Gastrocnemius medialis (tissue), 4 donors: ENCODE data around the gene NKAPL.

Experiments used
- CTCF ChIP-seq, 5 experiments: fragments of 450-650 bp in 3 of 5; fragments of 200-600 bp in 2 of 5; sonication (generic) in 2 of 5; IDR thresholded peaks in 4 of 5; conservative IDR thresholded peaks in 1 of 5; 1 replicate in 4 of 5; 2 replicates in 1 of 5; pipeline ENCODE4 v1.5.1; 2016 to 2019; ENCODE audit warnings: antibody characterized with exemption in 5 of 5, mild to moderate bottlenecking in 3 of 5, moderate library complexity in 3 of 5
- POLR2A ChIP-seq, 2 donors: fragments of 450-650 bp; IDR thresholded peaks; one replicate each; pipeline ENCODE4 v1.6.1; 2017; ENCODE audit warnings: antibody characterized with exemption in 2 of 2, mild to moderate bottlenecking in 2 of 2, moderate library complexity in 2 of 2

GRCh38 chr6:28235912-28236452 is 23.1 kb upstream of the NKAPL start:
- TF ChIP-seq POLR2A (IDR thresholded peaks at IDR 0.05): no peak
- no peak for TF ChIP-seq CTCF (IDR thresholded peaks at IDR 0.05 in 4 of 5, conservative IDR thresholded peaks at IDR 0.05 in 1 of 5)
